WTC11 (cell line): ENCODE results near the gene AKT1. TPM values are rescaled to one million over a fixed set of nuclear protein-coding genes. Genes with fewer than 3 reads are reported as not detected.

Experiments
- ATAC-seq: fragments of 200-7000 bp; cut with Tn5 transposase; 2 replicates; pipeline ENCODE4 v1.10.0; 2021; ENCODE audit warnings: mild to moderate bottlenecking, moderate library complexity
- CTCF ChIA-PET: fragments of 300-600 bp; sonication (Branson Sonifier 250); formaldehyde crosslinking; loops from one replicate; lab custom pipeline; 2021; ENCODE audit warnings: antibody characterized with exemption; lab: Charles Lee
- POLR2A ChIA-PET: fragments of 350-600 bp; sonication (Branson Sonifier 250); formaldehyde crosslinking; loops from one replicate; lab custom pipeline; 2021; ENCODE audit warnings: antibody characterized with exemption; lab: Charles Lee
- DNase-seq: peaks from one replicate; pipeline ENCODE4 v3.0.0; 2021; ENCODE audit warnings: low spot score
- H3K27ac Mint-ChIP-seq: 2 replicates; pipeline ENCODE4 v1.8.0; 2021; ENCODE audit warnings: mixed read lengths
- H3K27me3 Mint-ChIP-seq: 2 replicates; pipeline ENCODE4 v1.8.0; 2021; ENCODE audit warnings: low read depth, mild to moderate bottlenecking, moderate library complexity, mixed read lengths
- H3K36me3 Mint-ChIP-seq: 2 replicates; pipeline ENCODE4 v1.8.0; 2021; ENCODE audit warnings: mixed read lengths
- H3K4me1 Mint-ChIP-seq: 2 replicates; pipeline ENCODE4 v1.8.0; 2022; ENCODE audit warnings: mixed read lengths
- H3K4me3 Mint-ChIP-seq: 2 replicates; pipeline ENCODE4 v1.8.0; 2021; ENCODE audit warnings: mild to moderate bottlenecking, moderate library complexity, mixed read lengths
- H3K9me3 Mint-ChIP-seq: 2 replicates; pipeline ENCODE4 v1.8.0; 2021; ENCODE audit warnings: mixed read lengths
- AR ChIP-seq: fragments of 250-450 bp; sonication (Bioruptor Pico); IDR thresholded peaks from 2 replicates; pipeline ENCODE4 v1.9.0; 2021; ENCODE audit warnings: mild to moderate bottlenecking
- ATF2 ChIP-seq: sonication (generic); formaldehyde crosslinking; IDR thresholded peaks from 2 replicates; pipeline ENCODE4 v1.8.1; 2022; ENCODE audit warnings: low read depth, missing genetic modification reagents, borderline replicate concordance
- ATF3 ChIP-seq: sonication (generic); formaldehyde crosslinking; conservative IDR thresholded peaks from 2 replicates; pipeline ENCODE4 v1.8.1; 2022; ENCODE audit warnings: mild to moderate bottlenecking, missing genetic modification reagents
- ESRRA ChIP-seq: sonication (generic); formaldehyde crosslinking; IDR thresholded peaks from 2 replicates; pipeline ENCODE4 v1.8.1; 2022; ENCODE audit warnings: mild to moderate bottlenecking, missing genetic modification reagents, borderline replicate concordance
- ETV6 ChIP-seq: sonication (generic); formaldehyde crosslinking; IDR thresholded peaks from 2 replicates; pipeline ENCODE4 v1.8.1; 2022; ENCODE audit warnings: mild to moderate bottlenecking, missing genetic modification reagents
- FOXP4 ChIP-seq: sonication (generic); formaldehyde crosslinking; IDR thresholded peaks from 2 replicates; pipeline ENCODE4 v1.8.0; 2022; ENCODE audit warnings: mild to moderate bottlenecking, missing genetic modification reagents
- GABPB1 ChIP-seq: sonication (generic); formaldehyde crosslinking; IDR thresholded peaks from 2 replicates; pipeline ENCODE4 v1.8.1; 2023; ENCODE audit warnings: mild to moderate bottlenecking, missing genetic modification reagents
- PRDM15 ChIP-seq: sonication (generic); formaldehyde crosslinking; IDR thresholded peaks from 2 replicates; pipeline ENCODE4 v1.8.0; 2022; ENCODE audit warnings: missing genetic modification reagents
- SMAD3 ChIP-seq: sonication (generic); formaldehyde crosslinking; IDR thresholded peaks from 2 replicates; pipeline ENCODE4 v1.8.0; 2022; ENCODE audit warnings: missing genetic modification reagents, mild to moderate bottlenecking, borderline replicate concordance
- ZNF263 ChIP-seq: sonication (generic); formaldehyde crosslinking; IDR thresholded peaks from 2 replicates; pipeline ENCODE4 v1.8.1; 2022; ENCODE audit warnings: low read depth, mild to moderate bottlenecking, moderate library complexity, missing genetic modification reagents
- ZNF512 ChIP-seq: sonication (generic); formaldehyde crosslinking; IDR thresholded peaks from 2 replicates; pipeline ENCODE4 v1.8.1; 2022; ENCODE audit warnings: missing genetic modification reagents, borderline replicate concordance
- total RNA-seq: library from RNA; stranded (reverse); gene quantifications from 3 replicates; pipeline ENCODE4 v1.2.3, GENCODE V29; 2021

Gene AKT1
- total RNA-seq, 1 experiment from 2014 or later = 121 TPM

GRCh38 chr14:104765517-104765916 lies 30.0 kb downstream of the AKT1 start (continued):
- no peak for TF ChIP-seq PRDM15 (CRISPR knock-in tag)
- TF ChIP-seq GABPB1 (CRISPR knock-in tag) = no peak
- TF ChIP-seq ESRRA = no peak
- no peak for TF ChIP-seq SMAD3
- no peak for TF ChIP-seq ATF2 (CRISPR knock-in tag)
- no peak for TF ChIP-seq FOXP4 (CRISPR knock-in tag)
- no peak for TF ChIP-seq ZNF512 (CRISPR knock-in tag)

- H3K36me3 Mint-ChIP-seq = peaks cover 29% of the 10 kb centered on the region
- CTCF ChIA-PET = interaction anchor here (0.7 to 3.7 kb wide), 3 partner anchors 9 to 67 kb away, joined by 4 to 12 read pairs (median 10); no protein-coding TSS in a partner anchor
- no peaks in the 10 kb centered on the region for H3K9me3 Mint-ChIP-seq
- H3K27me3 Mint-ChIP-seq = no peaks in the 10 kb centered on the region; the same call in 1 of the 2 replicates
- ATAC-seq (no peak), DNase-seq (no peak)
- POLR2A ChIA-PET = interaction anchor here (1.3 kb wide), 1 partner anchor 10 kb away, joined by 3 read pairs; no protein-coding TSS in a partner anchor
- peaks cover 10% of the 10 kb centered on the region for H3K4me1 Mint-ChIP-seq
- H3K4me3 Mint-ChIP-seq = no peak overlapping the region
- no peak for TF ChIP-seq ETV6 (CRISPR knock-in tag)
- no peak for TF ChIP-seq AR (CRISPR knock-in tag)
- no peak for TF ChIP-seq ATF3
- TF ChIP-seq ZNF263 = no peak
- no peak overlapping the region for H3K27ac Mint-ChIP-seq
Observed at GRCh38 chr14:104758981-104759969, 36.3 kb downstream of the AKT1 start.
